GM12878 (cell line): ENCODE data around the gene MAP4K5. TPM values are rescaled to one million over a fixed set of nuclear protein-coding genes. Genes with fewer than 3 reads are reported as not detected.

Source experiments
- ATAC-seq: fragments of 200-7000 bp; cut with Tn5 transposase; 3 replicates; pipeline ENCODE4 v1.9.1; 2020; ENCODE audit warnings: mild to moderate bottlenecking, moderate library complexity
- BruUV-seq: library from RNA; stranded (reverse); fragments of 400-500 nt; replicated peaks from 2 replicates; lab custom pipeline; 2021; lab: Mats Ljungman, UMichigan
- CTCF ChIA-PET: fragments of 300-600 bp; sonication (Branson Sonifier 250); formaldehyde crosslinking; extraction: SDS; loops from one replicate; lab custom pipeline; 2021; ENCODE audit warnings: inconsistent platforms; lab: Yijun Ruan, JAX
- POLR2A ChIA-PET: fragments of 350-600 bp; formaldehyde crosslinking; extraction: SDS; loops from one replicate; lab custom pipeline; 2021; ENCODE audit warnings: inconsistent platforms; lab: Charles Lee
- RAD21 ChIA-PET: fragments of 300-600 bp; sonication (Branson Sonifier 250); formaldehyde crosslinking; loops from one replicate; lab custom pipeline; 2023; ENCODE audit warnings: antibody characterized with exemption; ENCODE audit not compliant: unreplicated experiment; lab: Charles Lee
- SMC1A ChIA-PET: fragments of 300-600 bp; sonication (Branson Sonifier 250); formaldehyde crosslinking; loops from one replicate; lab custom pipeline; 2023; ENCODE audit not compliant: unreplicated experiment, uncharacterized antibody; lab: Charles Lee
- DNase-seq: peaks from one replicate; pipeline ENCODE4 v3.0.0-alpha.2; 2011; ENCODE audit warnings: low read depth, low spot score
- FAIRE-seq: peaks from 3 replicates; lab custom pipeline; 2011; peaks lifted over from hg19 to GRCh38; lab: Jason Lieb, UNC
- H2AFZ ChIP-seq: 2 replicates; pipeline ENCODE4 v1.6.0; 2011; ENCODE audit warnings: low read depth, low read length, control low read depth; ENCODE audit not compliant: control insufficient read depth
- H3K27ac ChIP-seq: 2 replicates; pipeline ENCODE4 v1.5.1; 2011; ENCODE audit warnings: control low read depth; ENCODE audit not compliant: control insufficient read depth, insufficient read depth
- H3K27me3 ChIP-seq, 2 experiments: replicated peaks in 1 of 2; 2 replicates each; pipeline versions ENCODE4 v1.6.0 to v1.6.1; 2011; ENCODE audit warnings: low read length in 1 of 2; ENCODE audit not compliant: control insufficient read depth in 2 of 2, insufficient read depth in 2 of 2
- H3K36me3 ChIP-seq, 2 experiments: 2 replicates each; pipeline ENCODE4 v1.5.1; 2011; ENCODE audit warnings: low read length in 1 of 2; ENCODE audit not compliant: control insufficient read depth in 2 of 2, insufficient read depth in 2 of 2
- H3K4me1 ChIP-seq: 2 replicates; pipeline ENCODE4 v1.6.1; 2011; ENCODE audit warnings: mild to moderate bottlenecking, low read length, moderate library complexity, mixed read lengths; ENCODE audit not compliant: control insufficient read depth, insufficient read depth
- H3K4me2 ChIP-seq: 2 replicates; pipeline ENCODE4 v1.6.0; 2011; ENCODE audit warnings: control low read depth; ENCODE audit not compliant: control insufficient read depth, insufficient read depth
- H3K4me3 ChIP-seq: fragments of 200-600 bp; sonication (generic); 2 replicates; pipeline ENCODE4 v1.5.1; 2016
- H3K79me2 ChIP-seq: 2 replicates; pipeline ENCODE4 v1.6.0; 2011; ENCODE audit warnings: low read length; ENCODE audit not compliant: control insufficient read depth, insufficient read depth
- H3K9ac ChIP-seq: 2 replicates; pipeline ENCODE4 v1.8.0; 2011; ENCODE audit warnings: low read length, control low read depth, mixed read lengths; ENCODE audit not compliant: control insufficient read depth, insufficient read depth
- H3K9me3 ChIP-seq: replicated peaks from 3 replicates; pipeline ENCODE4 v1.5.1; 2011; ENCODE audit warnings: mild to moderate bottlenecking, low read length; ENCODE audit not compliant: control insufficient read depth, insufficient read depth
- H4K20me1 ChIP-seq: 2 replicates; pipeline ENCODE4 v1.6.0; 2011; ENCODE audit not compliant: control insufficient read depth, insufficient read depth
- ATF7 ChIP-seq: fragments of 450-650 bp; IDR thresholded peaks from 2 replicates; pipeline ENCODE4 v1.6.1; 2016; ENCODE audit warnings: low read depth, mild to moderate bottlenecking
- ETV6 ChIP-seq, 2 experiments: fragments of 450-650 bp in 1 of 2; IDR thresholded peaks in 1 of 2; conservative IDR thresholded peaks in 1 of 2; 2 replicates each; pipeline ENCODE4 v1.6.1; 2014; ENCODE audit warnings: antibody characterized with exemption in 1 of 2, borderline replicate concordance in 1 of 2, low read depth in 1 of 2, mild to moderate bottlenecking in 1 of 2, moderate library complexity in 1 of 2
- KDM1A ChIP-seq: fragments of 200-600 bp; sonication (generic); IDR thresholded peaks from 2 replicates; pipeline ENCODE4 v1.6.1; 2016; ENCODE audit warnings: borderline replicate concordance
- MTA2 ChIP-seq: fragments of 450-650 bp; IDR thresholded peaks from 2 replicates; pipeline ENCODE4 v1.6.1; 2016; ENCODE audit warnings: low read depth, mild to moderate bottlenecking, moderate library complexity
- RUNX3 ChIP-seq: IDR thresholded peaks from 2 replicates; pipeline ENCODE4 v1.6.1; 2012; ENCODE audit warnings: low read length, inconsistent platforms
- SUZ12 ChIP-seq: fragments of 200-600 bp; sonication (generic); IDR thresholded peaks from one replicate; pipeline ENCODE4 v1.6.1; 2018; ENCODE audit warnings: antibody characterized with exemption, mild to moderate bottlenecking; ENCODE audit not compliant: unreplicated experiment
- WRNIP1 ChIP-seq: IDR thresholded peaks from 2 replicates; pipeline ENCODE4 v1.6.1; 2011; ENCODE audit warnings: low read depth, low read length, improper control_type of control experiment, borderline replicate concordance
- ZSCAN29 ChIP-seq: fragments of 450-650 bp; IDR thresholded peaks from 2 replicates; pipeline ENCODE4 v1.6.1; 2017; ENCODE audit warnings: mild to moderate bottlenecking, moderate library complexity
- ZZZ3 ChIP-seq: IDR thresholded peaks from 2 replicates; pipeline ENCODE4 v1.6.1; 2011; ENCODE audit warnings: low read depth; ENCODE audit not compliant: control insufficient read depth, insufficient read length
- WGBS: methylation state at CpG from one replicate; pipeline ENCODE4 v1.1.6; 2016; ENCODE audit warnings: low lambda C conversion rate; ENCODE audit not compliant: insufficient replicate concordance, insufficient coverage; ENCODE audit errors: missing lambda C conversion rate; 5-methylcytosine and 5-hydroxymethylcytosine counted together
- in situ Hi-C: fragments of 300-500 bp; cut with MboI; formaldehyde crosslinking; loops from 9 replicates; pipeline ENCODE4 v1.14.3; 2018; ENCODE audit warnings: mixed read lengths
- intact Hi-C: fragments of 100-400 bp; cut with micrococcal nuclease; formaldehyde crosslinking; loops from one replicate; pipeline ENCODE4 v1.14.2; 2022; ENCODE audit not compliant: unreplicated experiment
- polyA plus RNA-seq, 11 experiments: library from polyadenylated mRNA; depleted of rRNA in 4 of 11; unstranded in 6 of 11; stranded (reverse) in 5 of 11; fragments of >200 nt; fragmentation: Nextera tagmentation in 4 of 11; fragmentation: Illumina TruSeq in 1 of 11; extraction: Ambion mirVana in 4 of 11; extraction: Trizol in 1 of 11; gene quantifications; 1 replicate in 1 of 11; 2 replicates in 10 of 11; pipeline versions ENCODE4 v1.2.1 to v1.2.3, GENCODE V29; 2011 to 2016; ENCODE audit warnings: inconsistent platforms in 2 of 11, missing spikeins in 2 of 11, low read depth in 1 of 11
- total RNA-seq, 4 experiments: library from RNA; depleted of rRNA in 3 of 4; stranded (reverse); fragments of >200 nt in 3 of 4; fragmentation: Illumina TruSeq in 1 of 4; extraction: Trizol in 1 of 4; gene quantifications; 2 replicates each; pipeline versions ENCODE4 v1.2.1 to v1.2.3, GENCODE V29; 2013 to 2021

Gene MAP4K5
- total and polyA plus RNA-seq, 10 of the 15 experiments (the other 5 are each of a cell fraction or from before 2014, with no cell fraction given), result 9.1 to 41.3 (median 30.1) TPM

DNA sequence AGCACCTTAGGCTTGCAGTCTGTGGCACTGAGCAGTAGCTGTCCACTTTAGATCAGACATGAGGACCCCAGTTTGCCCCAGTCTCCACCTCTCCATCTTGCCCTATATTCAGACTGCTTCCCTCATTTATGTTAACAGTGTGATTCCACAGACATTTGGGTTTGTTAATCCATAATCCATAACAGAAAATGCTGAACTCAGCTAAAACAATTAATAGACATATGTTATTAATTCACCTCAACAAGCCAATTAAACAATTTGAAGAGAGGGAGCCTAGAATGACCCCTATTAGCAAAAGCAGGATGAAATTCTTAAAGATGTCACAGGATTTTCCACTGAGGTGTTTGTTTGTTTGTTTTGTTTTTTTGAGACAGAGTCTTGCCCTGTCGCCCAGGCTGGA is 144.8 kb downstream of the MAP4K5 start:
- 100% methylated on average over 1 of the region's 1 CpG for WGBS
- RAD21 ChIA-PET, result no interaction called here
- TF ChIP-seq RUNX3, result no peak
- TF ChIP-seq WRNIP1, result no peak
- TF ChIP-seq ETV6 (conservative IDR thresholded peaks at IDR 0.05 in 1 of 2, IDR thresholded peaks at IDR 0.05 in 1 of 2; ENCODE audit: borderline replicate concordance in 1 of 2, low read depth in 1 of 2), result no peak
- no peak for TF ChIP-seq ZSCAN29
- TF ChIP-seq ATF7, result no peak
- TF ChIP-seq MTA2, result no peak
- no peak for TF ChIP-seq KDM1A
- no peak for TF ChIP-seq SUZ12
- TF ChIP-seq ZZZ3, result no peak

More for the DNA sequence above, 144.8 kb downstream of the MAP4K5 start:
- Histone ChIP-seq H3K9ac (no peak overlapping the region), H3K4me1 (no peaks in the 10 kb centered on the region), H3K4me3 (no peak overlapping the region), H3K79me2 (no peaks in the 10 kb centered on the region), H3K27me3 (no peaks in the 10 kb centered on the region), H4K20me1 (no peaks in the 10 kb centered on the region), H3K27ac (no peak overlapping the region), H3K9me3 (no peaks in the 10 kb centered on the region), H2AFZ (no peak overlapping the region), H3K4me2 (no peak overlapping the region), H3K36me3 (no peaks in the 10 kb centered on the region)
- POLR2A ChIA-PET, result no interaction called here
- CTCF ChIA-PET, result no interaction called here
- DNase-seq, result no peak
- no peak for ATAC-seq
- intact Hi-C loops, result no loop called here
- SMC1A ChIA-PET, result no interaction called here
- FAIRE-seq, result no peak
- BruUV-seq, result no TSS peak
- in situ Hi-C loops, result no loop called here
